OCI-LY7 (cell line): ENCODE results near the gene LRRC9.

Experiments
- EZH2phosphoT487 ChIP-seq: fragments of 200-600 bp; sonication (generic); IDR thresholded peaks from 2 replicates; pipeline ENCODE4 v1.6.1; 2018; ENCODE audit warnings: low read depth, borderline replicate concordance, mild to moderate bottlenecking, mixed run types, antibody characterized with exemption, low read length, moderate library complexity, mixed read lengths
- TF ChIP-seq, protein P1 (sequence below): fragments of 200-600 bp; sonication (generic); conservative IDR thresholded peaks from 2 replicates; pipeline ENCODE4 v1.5.1; 2014; ENCODE audit warnings: mild to moderate bottlenecking, antibody characterized with exemption, low read length, moderate library complexity, mixed read lengths

DNA sequence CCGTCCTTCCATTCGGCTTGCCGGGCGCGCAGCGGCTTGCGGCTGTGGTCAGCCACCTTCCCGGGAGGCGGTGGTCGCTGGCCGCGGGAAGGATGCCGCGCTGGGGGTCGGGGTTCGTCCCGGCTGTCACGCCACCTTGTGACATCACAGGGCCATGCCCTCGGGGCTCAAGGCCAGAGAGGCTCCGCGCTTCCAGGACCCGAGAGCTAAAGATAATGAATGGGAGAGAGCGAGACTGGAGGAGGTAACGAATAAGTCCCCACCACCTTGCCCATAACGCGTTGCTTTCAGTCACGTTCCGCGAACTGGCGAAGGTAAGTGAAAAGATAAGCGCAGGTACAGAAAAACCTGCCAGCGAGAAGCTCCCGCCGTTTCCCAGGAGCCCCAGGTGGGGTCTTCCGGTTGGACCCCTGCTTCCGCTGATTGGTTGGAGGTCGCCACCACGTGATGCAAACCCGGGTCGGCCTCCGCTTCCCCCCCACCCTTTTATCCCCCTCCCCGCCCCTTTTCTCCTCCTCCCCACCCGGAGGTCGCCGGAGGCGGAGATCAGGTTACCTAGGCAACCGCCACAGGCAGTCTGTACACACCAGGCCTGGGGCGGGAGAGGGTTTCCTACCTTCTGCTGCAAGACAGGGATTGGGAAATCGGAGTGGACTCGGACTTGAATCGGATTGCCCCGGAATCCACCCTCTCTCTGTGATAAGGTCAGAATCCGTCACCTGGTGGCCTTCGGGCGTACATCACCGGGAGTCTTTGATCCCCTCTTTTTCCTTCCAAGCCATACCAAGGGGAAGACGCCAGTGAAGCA is at the start of gene LRRC9:
- TF ChIP-seq, protein P1, sequence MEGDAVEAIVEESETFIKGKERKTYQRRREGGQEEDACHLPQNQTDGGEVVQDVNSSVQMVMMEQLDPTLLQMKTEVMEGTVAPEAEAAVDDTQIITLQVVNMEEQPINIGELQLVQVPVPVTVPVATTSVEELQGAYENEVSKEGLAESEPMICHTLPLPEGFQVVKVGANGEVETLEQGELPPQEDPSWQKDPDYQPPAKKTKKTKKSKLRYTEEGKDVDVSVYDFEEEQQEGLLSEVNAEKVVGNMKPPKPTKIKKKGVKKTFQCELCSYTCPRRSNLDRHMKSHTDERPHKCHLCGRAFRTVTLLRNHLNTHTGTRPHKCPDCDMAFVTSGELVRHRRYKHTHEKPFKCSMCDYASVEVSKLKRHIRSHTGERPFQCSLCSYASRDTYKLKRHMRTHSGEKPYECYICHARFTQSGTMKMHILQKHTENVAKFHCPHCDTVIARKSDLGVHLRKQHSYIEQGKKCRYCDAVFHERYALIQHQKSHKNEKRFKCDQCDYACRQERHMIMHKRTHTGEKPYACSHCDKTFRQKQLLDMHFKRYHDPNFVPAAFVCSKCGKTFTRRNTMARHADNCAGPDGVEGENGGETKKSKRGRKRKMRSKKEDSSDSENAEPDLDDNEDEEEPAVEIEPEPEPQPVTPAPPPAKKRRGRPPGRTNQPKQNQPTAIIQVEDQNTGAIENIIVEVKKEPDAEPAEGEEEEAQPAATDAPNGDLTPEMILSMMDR = no peak
- no peak for TF ChIP-seq EZH2phosphoT487
